ENCODE results near the gene TENM3.

GRCh38 chr4:182808673-182809416 lies 565.6 kb downstream of the TENM3 start:
- TF ChIP-seq CTCF (IDR thresholded peaks at IDR 0.05): no peak
- no peak for TF ChIP-seq POLR2AphosphoS5 (IDR thresholded peaks at IDR 0.05)
